HepG2 (cell line): ENCODE measurements around the gene FIBP. TPM values are rescaled to one million over a fixed set of nuclear protein-coding genes. Genes with fewer than 3 reads are reported as not detected.
A peak's percentile ranks its signal among the peaks of the same experiment; 100 is the strongest.

ENCODE experiments used
- CBX5 ChIP-seq: sonication (generic); formaldehyde crosslinking; IDR thresholded peaks from 2 replicates; pipeline ENCODE4 v1.4.0; 2020; ENCODE audit warnings: missing genetic modification reagents, borderline replicate concordance
- GLI4 ChIP-seq: sonication (generic); formaldehyde crosslinking; IDR thresholded peaks from 2 replicates; pipeline ENCODE4 v1.5.1; 2020; ENCODE audit warnings: missing genetic modification reagents, mild to moderate bottlenecking, moderate library complexity, borderline replicate concordance
- KMT2A ChIP-seq: sonication (generic); formaldehyde crosslinking; IDR thresholded peaks from 2 replicates; pipeline ENCODE4 v1.4.0; 2020; ENCODE audit warnings: missing genetic modification reagents
- NFATC3 ChIP-seq: sonication (generic); formaldehyde crosslinking; IDR thresholded peaks from 2 replicates; pipeline ENCODE4 v1.5.1; 2020; ENCODE audit warnings: mild to moderate bottlenecking, missing genetic modification reagents
- PHF20 ChIP-seq: sonication (generic); formaldehyde crosslinking; IDR thresholded peaks from 2 replicates; pipeline ENCODE4 v1.5.0; 2020; ENCODE audit warnings: mild to moderate bottlenecking, missing genetic modification reagents
- RXRA ChIP-seq: sonication (generic); formaldehyde crosslinking; IDR thresholded peaks from 2 replicates; pipeline ENCODE4 v1.5.1; 2020; ENCODE audit warnings: missing genetic modification reagents
- ZNF101 ChIP-seq: sonication (generic); formaldehyde crosslinking; IDR thresholded peaks from 2 replicates; pipeline ENCODE4 v1.4.0; 2020; ENCODE audit warnings: mild to moderate bottlenecking, low read depth, missing genetic modification reagents, borderline replicate concordance
- ZNF24 ChIP-seq: fragments of 450-650 bp; IDR thresholded peaks from 2 replicates; pipeline ENCODE4 v1.6.1; 2017; ENCODE audit warnings: antibody characterized with exemption, mild to moderate bottlenecking
- ZNF317 ChIP-seq: sonication (generic); formaldehyde crosslinking; IDR thresholded peaks from 2 replicates; pipeline ENCODE4 v1.5.0; 2020; ENCODE audit warnings: mild to moderate bottlenecking, missing genetic modification reagents
- ZNF337 ChIP-seq: sonication (generic); formaldehyde crosslinking; IDR thresholded peaks from 2 replicates; pipeline ENCODE4 v1.5.1; 2020; ENCODE audit warnings: missing genetic modification reagents, low read depth, mild to moderate bottlenecking, borderline replicate concordance
- ZNF558 ChIP-seq: sonication (generic); formaldehyde crosslinking; IDR thresholded peaks from 2 replicates; pipeline ENCODE4 v1.9.0; 2022; ENCODE audit warnings: mild to moderate bottlenecking, missing genetic modification reagents, borderline replicate concordance
- ZNF737 ChIP-seq: sonication (generic); formaldehyde crosslinking; IDR thresholded peaks from 2 replicates; pipeline ENCODE4 v1.5.0; 2020; ENCODE audit warnings: missing genetic modification reagents, mild to moderate bottlenecking, borderline replicate concordance
- ZNF788 ChIP-seq: sonication (generic); formaldehyde crosslinking; IDR thresholded peaks from 2 replicates; pipeline ENCODE4 v1.5.0; 2020; ENCODE audit warnings: mild to moderate bottlenecking, missing genetic modification reagents, borderline replicate concordance
- polyA plus RNA-seq, 8 experiments: library from polyadenylated mRNA; depleted of rRNA in 3 of 8; stranded (reverse) in 7 of 8; unstranded in 1 of 8; fragments of >200 nt; fragmentation: Illumina TruSeq in 4 of 8; extraction: Trizol in 4 of 8; gene quantifications; 2 replicates each; pipeline versions ENCODE4 v1.2.1 to v1.2.3, GENCODE V29; 2011 to 2016; ENCODE audit warnings: low read depth in 4 of 8, missing spikeins in 1 of 8, mixed read lengths in 1 of 8; ENCODE audit not compliant: insufficient read depth in 1 of 8
- total RNA-seq, 5 experiments: library from RNA; depleted of rRNA; stranded (reverse); fragments of >200 nt; fragmentation: Illumina TruSeq; extraction: Trizol; gene quantifications; 2 replicates each; pipeline ENCODE4 v1.2.3, GENCODE V29; 2016; ENCODE audit warnings: low read depth in 1 of 5
- TF ChIP-seq, protein P1 (sequence below): sonication (generic); formaldehyde crosslinking; IDR thresholded peaks from 2 replicates; pipeline ENCODE4 v1.8.1; 2023; ENCODE audit warnings: mild to moderate bottlenecking, missing genetic modification reagents
- TF ChIP-seq, protein P2 (sequence below), 2 experiments: sonication (generic) in 1 of 2; formaldehyde crosslinking in 1 of 2; IDR thresholded peaks; 2 replicates each; pipeline versions ENCODE4 v1.6.1 to v1.9.0; 2014 to 2022; ENCODE audit warnings: antibody characterized with exemption in 1 of 2, borderline replicate concordance in 1 of 2, inconsistent platforms in 1 of 2, low read depth in 1 of 2, missing genetic modification reagents in 1 of 2
- TF ChIP-seq, protein P3 (sequence below): sonication (generic); formaldehyde crosslinking; IDR thresholded peaks from 2 replicates; pipeline ENCODE4 v1.8.1; 2023; ENCODE audit warnings: mild to moderate bottlenecking, moderate library complexity, missing genetic modification reagents

Gene FIBP
- total and polyA plus RNA-seq, 2 of the 13 experiments (the other 11 are each of a cell fraction or from before 2014, with no cell fraction given), result 42.9 to 62.1 TPM

DNA sequence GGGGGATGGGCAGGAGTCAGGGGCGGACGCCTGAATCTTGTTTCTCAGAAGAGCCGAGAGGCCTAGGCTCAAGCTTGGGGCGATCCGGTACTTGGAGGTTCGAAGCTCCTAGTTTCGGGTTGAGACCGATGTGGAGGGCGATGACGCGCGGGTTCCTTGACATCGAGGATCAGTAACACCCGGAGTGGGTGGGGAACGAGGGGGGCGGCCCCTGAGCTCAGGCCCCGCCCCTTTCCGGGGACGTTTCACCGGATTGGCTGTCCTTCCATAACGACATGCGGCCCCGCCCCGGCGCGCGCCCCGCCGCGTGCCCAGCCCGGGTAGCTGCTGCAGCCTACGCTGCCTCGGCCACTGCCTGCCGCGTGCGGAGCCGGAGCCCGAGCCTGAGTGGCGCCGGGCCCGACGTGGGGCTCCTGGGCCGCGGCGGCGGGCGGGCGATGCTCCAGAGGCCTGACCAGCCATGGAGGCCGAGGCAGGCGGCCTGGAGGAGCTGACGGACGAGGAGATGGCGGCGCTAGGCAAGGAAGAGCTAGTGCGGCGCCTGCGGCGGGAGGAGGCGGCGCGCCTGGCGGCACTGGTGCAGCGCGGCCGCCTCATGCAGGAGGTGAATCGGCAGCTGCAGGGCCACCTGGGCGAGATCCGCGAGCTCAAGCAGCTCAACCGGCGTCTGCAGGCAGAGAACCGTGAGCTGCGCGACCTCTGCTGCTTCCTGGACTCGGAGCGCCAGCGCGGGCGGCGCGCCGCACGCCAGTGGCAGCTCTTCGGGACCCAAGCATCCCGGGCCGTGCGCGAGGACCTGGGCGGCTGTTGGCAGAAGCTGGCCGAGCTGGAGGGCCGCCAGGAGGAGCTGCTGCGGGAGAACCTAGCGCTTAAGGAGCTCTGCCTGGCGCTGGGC is 2.3 kb upstream of the FIBP start, which contains the start of gene CCDC85B (continued):
- TF ChIP-seq, protein P1, sequence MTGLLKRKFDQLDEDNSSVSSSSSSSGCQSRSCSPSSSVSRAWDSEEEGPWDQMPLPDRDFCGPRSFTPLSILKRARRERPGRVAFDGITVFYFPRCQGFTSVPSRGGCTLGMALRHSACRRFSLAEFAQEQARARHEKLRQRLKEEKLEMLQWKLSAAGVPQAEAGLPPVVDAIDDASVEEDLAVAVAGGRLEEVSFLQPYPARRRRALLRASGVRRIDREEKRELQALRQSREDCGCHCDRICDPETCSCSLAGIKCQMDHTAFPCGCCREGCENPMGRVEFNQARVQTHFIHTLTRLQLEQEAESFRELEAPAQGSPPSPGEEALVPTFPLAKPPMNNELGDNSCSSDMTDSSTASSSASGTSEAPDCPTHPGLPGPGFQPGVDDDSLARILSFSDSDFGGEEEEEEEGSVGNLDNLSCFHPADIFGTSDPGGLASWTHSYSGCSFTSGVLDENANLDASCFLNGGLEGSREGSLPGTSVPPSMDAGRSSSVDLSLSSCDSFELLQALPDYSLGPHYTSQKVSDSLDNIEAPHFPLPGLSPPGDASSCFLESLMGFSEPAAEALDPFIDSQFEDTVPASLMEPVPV (CRISPR knock-in tag), result peak; percentile 85
- TF ChIP-seq ZNF101 (CRISPR knock-in tag) (no peak), CBX5 (CRISPR knock-in tag) (no peak), GLI4 (CRISPR knock-in tag) (no peak), RXRA (CRISPR knock-in tag) (no peak), ZNF558 (CRISPR knock-in tag) (peak; percentile 78; the same call in 1 of the 2 replicates), ZNF337 (no peak), PHF20 (CRISPR knock-in tag) (peak; percentile 68; the same call in 1 of the 2 replicates), ZNF788 (CRISPR knock-in tag) (peak; percentile 26; the same call in 1 of the 2 replicates), ZNF737 (CRISPR knock-in tag) (no peak), ZNF24 (no peak), ZNF317 (CRISPR knock-in tag) (no peak), NFATC3 (no peak), KMT2A (CRISPR knock-in tag) (0 out of 2 replicates have a peak, but pooled peaks have one; percentile 32)
- TF ChIP-seq, protein P2, sequence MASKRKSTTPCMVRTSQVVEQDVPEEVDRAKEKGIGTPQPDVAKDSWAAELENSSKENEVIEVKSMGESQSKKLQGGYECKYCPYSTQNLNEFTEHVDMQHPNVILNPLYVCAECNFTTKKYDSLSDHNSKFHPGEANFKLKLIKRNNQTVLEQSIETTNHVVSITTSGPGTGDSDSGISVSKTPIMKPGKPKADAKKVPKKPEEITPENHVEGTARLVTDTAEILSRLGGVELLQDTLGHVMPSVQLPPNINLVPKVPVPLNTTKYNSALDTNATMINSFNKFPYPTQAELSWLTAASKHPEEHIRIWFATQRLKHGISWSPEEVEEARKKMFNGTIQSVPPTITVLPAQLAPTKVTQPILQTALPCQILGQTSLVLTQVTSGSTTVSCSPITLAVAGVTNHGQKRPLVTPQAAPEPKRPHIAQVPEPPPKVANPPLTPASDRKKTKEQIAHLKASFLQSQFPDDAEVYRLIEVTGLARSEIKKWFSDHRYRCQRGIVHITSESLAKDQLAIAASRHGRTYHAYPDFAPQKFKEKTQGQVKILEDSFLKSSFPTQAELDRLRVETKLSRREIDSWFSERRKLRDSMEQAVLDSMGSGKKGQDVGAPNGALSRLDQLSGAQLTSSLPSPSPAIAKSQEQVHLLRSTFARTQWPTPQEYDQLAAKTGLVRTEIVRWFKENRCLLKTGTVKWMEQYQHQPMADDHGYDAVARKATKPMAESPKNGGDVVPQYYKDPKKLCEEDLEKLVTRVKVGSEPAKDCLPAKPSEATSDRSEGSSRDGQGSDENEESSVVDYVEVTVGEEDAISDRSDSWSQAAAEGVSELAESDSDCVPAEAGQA (IDR thresholded peaks at IDR 0.05; ENCODE audit: low read depth), result no peak; the same call in 1 of the 2 replicates
- TF ChIP-seq, protein P2 (CRISPR knock-in tag; IDR thresholded peaks at IDR 0.05; ENCODE audit: borderline replicate concordance), result peak; percentile 94
- TF ChIP-seq, protein P3, sequence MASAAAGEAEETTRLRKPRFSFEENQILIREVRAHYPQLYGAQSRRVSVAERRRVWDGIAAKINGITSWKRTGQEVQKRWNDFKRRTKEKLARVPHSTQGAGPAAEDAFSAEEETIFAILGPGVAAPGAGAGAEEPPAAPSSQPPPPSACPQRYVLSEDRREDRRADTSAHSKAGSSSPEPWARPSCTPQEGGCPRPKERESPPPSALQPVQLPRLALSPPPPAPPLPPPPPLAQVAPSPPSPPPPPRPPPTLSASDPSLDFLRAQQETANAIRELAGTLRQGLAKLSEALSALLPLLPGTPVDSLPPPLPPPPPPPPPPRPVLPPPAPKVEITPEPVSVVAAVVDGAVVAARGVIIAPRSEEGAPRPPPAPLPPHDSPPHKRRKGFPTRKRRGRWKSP, result peak; percentile 68; the same call in 1 of the 2 replicates
